Endothelial cell of umbilical vein (primary cell): Measurements from ENCODE around the gene MRTO4. TPM values are rescaled to one million over a fixed set of nuclear protein-coding genes. Genes with fewer than 3 reads are reported as not detected.

Experiments
- BruUV-seq: library from RNA; stranded (reverse); fragments of 400-500 nt; replicated peaks from 2 replicates; lab custom pipeline; 2021; lab: Mats Ljungman, UMichigan
- CTCF ChIA-PET: fragments of 300-600, 350-600 bp; sonication (Branson Sonifier 250); formaldehyde crosslinking; loops from one replicate; lab custom pipeline; 2021; ENCODE audit warnings: antibody characterized with exemption, inconsistent platforms; lab: Charles Lee
- POLR2A ChIA-PET: fragments of 300-600, 350-600 bp; sonication (Branson Sonifier 250); formaldehyde crosslinking; loops from one replicate; lab custom pipeline; 2021; ENCODE audit warnings: antibody characterized with exemption, inconsistent platforms; lab: Charles Lee
- DNase-seq: peaks from one replicate; pipeline ENCODE4 v3.0.0-alpha.2; 2011; ENCODE audit warnings: low read depth, low spot score
- FAIRE-seq: peaks from 2 replicates; lab custom pipeline; 2011; peaks lifted over from hg19 to GRCh38; lab: Jason Lieb, UNC
- H2AFZ ChIP-seq: 2 replicates; pipeline ENCODE4 v1.6.0; 2012; ENCODE audit warnings: low read depth, low read length, control low read depth, inconsistent platforms
- H3K27ac ChIP-seq: 2 replicates; pipeline ENCODE4 v1.5.1; 2011; ENCODE audit warnings: low read depth, mild to moderate bottlenecking, control low read depth, low read length, moderate library complexity; ENCODE audit not compliant: insufficient read depth
- H3K27me3 ChIP-seq, 2 experiments: 2 replicates each; pipeline versions ENCODE4 v1.6.0 to v1.6.1; 2011; ENCODE audit warnings: low read length in 2 of 2, mixed read lengths in 1 of 2; ENCODE audit not compliant: control insufficient read depth in 2 of 2, insufficient read depth in 2 of 2
- H3K36me3 ChIP-seq, 2 experiments: 2 replicates in 1 of 2; 3 replicates in 1 of 2; pipeline ENCODE4 v1.5.1; 2011; ENCODE audit warnings: low read length in 2 of 2, mild to moderate bottlenecking in 1 of 2, moderate library complexity in 1 of 2; ENCODE audit not compliant: control insufficient read depth in 2 of 2, insufficient read depth in 2 of 2; ENCODE audit errors: extremely low read depth in 1 of 2
- H3K4me1 ChIP-seq: 3 replicates; pipeline ENCODE4 v1.5.1; 2011; ENCODE audit warnings: mild to moderate bottlenecking, low read length; ENCODE audit not compliant: control insufficient read depth, insufficient read depth; ENCODE audit errors: extremely low read depth
- H3K4me2 ChIP-seq: 2 replicates; pipeline ENCODE4 v1.6.1; 2011; ENCODE audit warnings: low read length, control low read depth, mixed read lengths; ENCODE audit not compliant: insufficient read depth
- H3K4me3 ChIP-seq, 3 experiments: fragments of 200-600 bp in 1 of 3; sonication (generic), shearing (Covaris generic) in 1 of 3; replicated peaks in 1 of 3; 2 replicates each; pipeline ENCODE4 v1.5.1; 2011 to 2016; ENCODE audit warnings: control low read depth in 3 of 3, low read length in 3 of 3, mild to moderate bottlenecking in 2 of 3, inconsistent platforms in 1 of 3, low read depth in 1 of 3, moderate library complexity in 1 of 3; ENCODE audit not compliant: insufficient read depth in 1 of 3
- H3K79me2 ChIP-seq: 2 replicates; pipeline ENCODE4 v1.6.0; 2012; ENCODE audit warnings: low read length, inconsistent platforms; ENCODE audit not compliant: control insufficient read depth, insufficient read depth
- H3K9ac ChIP-seq: replicated peaks from 2 replicates; pipeline ENCODE3; 2011; ENCODE audit warnings: low read length, control low read depth; ENCODE audit not compliant: insufficient read depth; ENCODE audit errors: extremely low read depth
- H3K9me1 ChIP-seq: replicated peaks from 3 replicates; pipeline ENCODE4 v1.6.0; 2011; ENCODE audit warnings: mild to moderate bottlenecking, low read length; ENCODE audit not compliant: control insufficient read depth, insufficient read depth; ENCODE audit errors: extremely low read depth
- H3K9me3 ChIP-seq: replicated peaks from 2 replicates; pipeline ENCODE4 v1.5.1; 2012; ENCODE audit warnings: low read length, inconsistent platforms; ENCODE audit not compliant: control insufficient read depth, insufficient read depth
- H4K20me1 ChIP-seq: replicated peaks from 2 replicates; pipeline ENCODE3; 2011; ENCODE audit warnings: mild to moderate bottlenecking, low read length; ENCODE audit not compliant: control insufficient read depth, insufficient read depth; ENCODE audit errors: extremely low read depth
- EZH2 ChIP-seq: IDR thresholded peaks from 2 replicates; pipeline ENCODE4 v1.6.1; 2012; ENCODE audit warnings: borderline replicate concordance, low read depth, mild to moderate bottlenecking, moderate library complexity, low read length, inconsistent platforms; ENCODE audit not compliant: severe bottlenecking
- FOS ChIP-seq: IDR thresholded peaks from 2 replicates; pipeline ENCODE4 v1.6.1; 2011; ENCODE audit warnings: mild to moderate bottlenecking, low read length, moderate library complexity, borderline replicate concordance; ENCODE audit not compliant: insufficient read depth
- GATA2 ChIP-seq: IDR thresholded peaks from 2 replicates; pipeline ENCODE4 v1.7.0; 2011; ENCODE audit warnings: low read depth, mild to moderate bottlenecking, moderate library complexity, mixed read lengths, low read length; ENCODE audit not compliant: insufficient read length, insufficient read depth
- JUN ChIP-seq: IDR thresholded peaks from 2 replicates; pipeline ENCODE4 v1.6.1; 2011; ENCODE audit warnings: borderline replicate concordance, low read depth; ENCODE audit not compliant: insufficient read length, insufficient read depth
- MYC ChIP-seq: IDR thresholded peaks from one replicate; pipeline ENCODE4 v1.6.1; 2011; ENCODE audit warnings: mild to moderate bottlenecking, low read depth, low read length
- POLR2A ChIP-seq: IDR thresholded peaks from 2 replicates; pipeline ENCODE4 v1.6.1; 2012; ENCODE audit warnings: low read depth, mild to moderate bottlenecking, control low read depth, low read length
- POLR2AphosphoS5 ChIP-seq: IDR thresholded peaks from 2 replicates; pipeline ENCODE4 v1.6.1; 2012; ENCODE audit warnings: low read depth, mild to moderate bottlenecking, control low read depth, low read length, moderate library complexity; ENCODE audit not compliant: insufficient read depth
- dilution Hi-C: fragments of 300-500 bp; cut with MboI; formaldehyde crosslinking; loops from one replicate; pipeline ENCODE4 v1.15.0; 2019; ENCODE audit warnings: low sequenced_read_pairs; ENCODE audit not compliant: extremely low pct_ligation_motif_present
- intact Hi-C: fragments of 100-400 bp; cut with micrococcal nuclease; formaldehyde crosslinking; loops from one replicate; pipeline ENCODE4 v1.10.0; 2022
- polyA plus RNA-seq, 4 experiments: library from polyadenylated mRNA; depleted of rRNA in 3 of 4; stranded (reverse) in 3 of 4; unstranded in 1 of 4; fragments of >200 nt; gene quantifications; 2 replicates each; pipeline versions ENCODE4 v1.2.1 to v1.2.3, GENCODE V29; 2011 to 2012; ENCODE audit warnings: missing spikeins in 1 of 4
- total RNA-seq: library from RNA; stranded (reverse); gene quantifications from 2 replicates; pipeline ENCODE4 v1.2.3, GENCODE V29; 2021
- TF ChIP-seq, protein P1 (sequence below), 2 donors: IDR thresholded peaks; 1 replicate in 1 of 2; 2 replicates in 1 of 2; pipeline ENCODE4 v1.5.1; 2011; ENCODE audit warnings: low read length in 2 of 2, mild to moderate bottlenecking in 2 of 2, moderate library complexity in 2 of 2, control low read depth in 1 of 2, inconsistent platforms in 1 of 2, low read depth in 1 of 2; ENCODE audit not compliant: insufficient read depth in 1 of 2; ENCODE audit errors: extremely low read depth in 1 of 2
- TF ChIP-seq, protein P2 (sequence below): IDR thresholded peaks from 2 replicates; pipeline ENCODE4 v1.6.1; 2011; ENCODE audit not compliant: insufficient read depth, insufficient read length

The MRTO4 gene
- total and polyA plus RNA-seq, 2 donors (not counting 3 experiments of a cell fraction or from before 2014, with no cell fraction given), result 33.6 to 49.4 TPM

- H3K4me3 ChIP-seq, result no peak overlapping the region
- no peaks in the 10 kb centered on the region for H3K9me3 ChIP-seq
- H2AFZ ChIP-seq, result no peak overlapping the region
- no peaks in the 10 kb centered on the region for H4K20me1 ChIP-seq
- peaks cover 20 to 35% of the 10 kb centered on the region in 2 experiments for H3K36me3 ChIP-seq
- no peak overlapping the region for H3K9ac ChIP-seq
- dilution Hi-C loops, result no loop called here
- no peaks in the 10 kb centered on the region for H3K4me1 ChIP-seq
- CTCF ChIA-PET, result interaction anchor here (1.0 to 1.7 kb wide), 2 partner anchors 11 to 22 kb away, joined by 4 read pairs; no protein-coding TSS in a partner anchor
- no peak for TF ChIP-seq MYC
- no peak for TF ChIP-seq POLR2AphosphoS5
- no peak for TF ChIP-seq JUN
- TF ChIP-seq, protein P1, sequence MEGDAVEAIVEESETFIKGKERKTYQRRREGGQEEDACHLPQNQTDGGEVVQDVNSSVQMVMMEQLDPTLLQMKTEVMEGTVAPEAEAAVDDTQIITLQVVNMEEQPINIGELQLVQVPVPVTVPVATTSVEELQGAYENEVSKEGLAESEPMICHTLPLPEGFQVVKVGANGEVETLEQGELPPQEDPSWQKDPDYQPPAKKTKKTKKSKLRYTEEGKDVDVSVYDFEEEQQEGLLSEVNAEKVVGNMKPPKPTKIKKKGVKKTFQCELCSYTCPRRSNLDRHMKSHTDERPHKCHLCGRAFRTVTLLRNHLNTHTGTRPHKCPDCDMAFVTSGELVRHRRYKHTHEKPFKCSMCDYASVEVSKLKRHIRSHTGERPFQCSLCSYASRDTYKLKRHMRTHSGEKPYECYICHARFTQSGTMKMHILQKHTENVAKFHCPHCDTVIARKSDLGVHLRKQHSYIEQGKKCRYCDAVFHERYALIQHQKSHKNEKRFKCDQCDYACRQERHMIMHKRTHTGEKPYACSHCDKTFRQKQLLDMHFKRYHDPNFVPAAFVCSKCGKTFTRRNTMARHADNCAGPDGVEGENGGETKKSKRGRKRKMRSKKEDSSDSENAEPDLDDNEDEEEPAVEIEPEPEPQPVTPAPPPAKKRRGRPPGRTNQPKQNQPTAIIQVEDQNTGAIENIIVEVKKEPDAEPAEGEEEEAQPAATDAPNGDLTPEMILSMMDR (IDR thresholded peaks at IDR 0.05; ENCODE audit: extremely low read depth in 1 of 2, insufficient read depth in 1 of 2, low read depth in 1 of 2, low read length in 2 of 2), result no peak
- no peak for TF ChIP-seq FOS
- TF ChIP-seq, protein P2, sequence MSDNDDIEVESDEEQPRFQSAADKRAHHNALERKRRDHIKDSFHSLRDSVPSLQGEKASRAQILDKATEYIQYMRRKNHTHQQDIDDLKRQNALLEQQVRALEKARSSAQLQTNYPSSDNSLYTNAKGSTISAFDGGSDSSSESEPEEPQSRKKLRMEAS, result no peak
- no peak for TF ChIP-seq POLR2A
- no peak for TF ChIP-seq GATA2
- no peak for TF ChIP-seq EZH2
- H3K27ac ChIP-seq, result no peak overlapping the region
- BruUV-seq, result no TSS peak
- H3K27me3 ChIP-seq, result no peaks in the 10 kb centered on the region
- POLR2A ChIA-PET, result no interaction called here
- DNase-seq (no peak), FAIRE-seq (no peak)
- H3K9me1 ChIP-seq, result no peaks in the 10 kb centered on the region
- intact Hi-C loops, result loop anchor here (10.0 kb wide), 1 partner anchor 315 kb away; the partner anchor contains the start of gene ALDH4A1
- H3K79me2 ChIP-seq, result peaks cover 2% of the 10 kb centered on the region
- H3K4me2 ChIP-seq, result no peak overlapping the region
Measured at GRCh38 chr1:19219451-19219850, 32.2 kb upstream of the MRTO4 start.
